MM.1S (cell line): ENCODE results near the gene ALG9.

Experiments
- EZH2 ChIP-seq: fragments of 300-600 bp; sonication (generic); optimal IDR thresholded peaks from 2 replicates; pipeline ENCODE3; 2017; ENCODE audit warnings: low read depth, mild to moderate bottlenecking, antibody characterized with exemption, low read length, mixed read lengths
- TF ChIP-seq, protein P1 (sequence below): fragments of 300-600 bp; sonication (generic); IDR thresholded peaks from 2 replicates; pipeline ENCODE4 v1.5.1; 2016; ENCODE audit warnings: antibody characterized with exemption, low read length, mixed read lengths

DNA sequence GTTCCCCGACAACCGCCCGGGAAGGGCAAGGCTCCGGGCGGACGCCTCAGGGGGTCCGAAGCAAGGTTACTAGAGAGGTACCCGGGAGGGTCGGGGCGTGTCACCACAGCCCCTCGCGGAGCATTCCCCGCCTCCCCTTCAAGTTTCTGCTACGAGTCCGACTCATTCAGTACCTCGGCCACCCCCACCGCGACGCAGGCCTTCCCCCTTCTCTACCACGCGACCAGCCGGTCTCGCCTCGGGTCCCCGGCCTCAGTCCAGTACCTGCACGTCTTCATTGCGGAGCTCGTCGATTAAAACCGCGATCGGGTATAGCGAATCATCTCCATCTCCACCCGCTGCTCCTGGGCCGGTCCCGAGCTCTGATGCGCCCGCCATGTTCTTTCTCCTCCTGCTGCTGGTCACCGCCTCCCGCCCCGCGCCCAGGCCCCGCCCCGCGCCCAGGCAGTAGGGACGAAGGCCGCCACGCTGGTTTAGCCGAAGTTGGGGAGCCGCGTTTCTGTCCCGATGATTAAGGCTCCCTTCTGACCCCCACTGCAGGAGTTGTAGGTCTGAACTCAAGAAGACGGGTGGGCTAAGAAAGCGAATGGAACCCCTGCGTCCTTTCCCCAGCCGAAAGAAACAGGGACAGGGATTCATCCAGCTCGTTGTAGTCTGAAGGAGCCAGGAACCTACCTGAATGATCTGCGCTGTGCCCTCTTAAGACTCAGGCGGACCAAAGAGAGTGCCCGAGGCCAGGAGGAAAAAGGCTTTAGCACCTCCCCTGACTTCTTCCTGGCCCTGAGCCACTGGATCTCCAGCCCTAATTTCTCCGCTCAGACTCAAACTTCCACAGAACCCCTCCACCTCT is 105.2 kb downstream of the ALG9 start, which contains the start of gene PPP2R1B:
- TF ChIP-seq, protein P1, sequence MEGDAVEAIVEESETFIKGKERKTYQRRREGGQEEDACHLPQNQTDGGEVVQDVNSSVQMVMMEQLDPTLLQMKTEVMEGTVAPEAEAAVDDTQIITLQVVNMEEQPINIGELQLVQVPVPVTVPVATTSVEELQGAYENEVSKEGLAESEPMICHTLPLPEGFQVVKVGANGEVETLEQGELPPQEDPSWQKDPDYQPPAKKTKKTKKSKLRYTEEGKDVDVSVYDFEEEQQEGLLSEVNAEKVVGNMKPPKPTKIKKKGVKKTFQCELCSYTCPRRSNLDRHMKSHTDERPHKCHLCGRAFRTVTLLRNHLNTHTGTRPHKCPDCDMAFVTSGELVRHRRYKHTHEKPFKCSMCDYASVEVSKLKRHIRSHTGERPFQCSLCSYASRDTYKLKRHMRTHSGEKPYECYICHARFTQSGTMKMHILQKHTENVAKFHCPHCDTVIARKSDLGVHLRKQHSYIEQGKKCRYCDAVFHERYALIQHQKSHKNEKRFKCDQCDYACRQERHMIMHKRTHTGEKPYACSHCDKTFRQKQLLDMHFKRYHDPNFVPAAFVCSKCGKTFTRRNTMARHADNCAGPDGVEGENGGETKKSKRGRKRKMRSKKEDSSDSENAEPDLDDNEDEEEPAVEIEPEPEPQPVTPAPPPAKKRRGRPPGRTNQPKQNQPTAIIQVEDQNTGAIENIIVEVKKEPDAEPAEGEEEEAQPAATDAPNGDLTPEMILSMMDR = no peak
- no peak for TF ChIP-seq EZH2
